IMR-90 (cell line): ENCODE results near the gene COPZ1. TPM values are rescaled to one million over a fixed set of nuclear protein-coding genes. Genes with fewer than 3 reads are reported as not detected.

ENCODE experiments used
- ATAC-seq: fragments of 200-7000 bp; cut with Tn5 transposase; 2 replicates; pipeline ENCODE4 v1.9.1; 2020; ENCODE audit warnings: low read depth, mild to moderate bottlenecking, moderate library complexity
- BruUV-seq: library from RNA; stranded (reverse); fragments of 400-500 nt; replicated peaks from 2 replicates; lab custom pipeline; 2021; lab: Mats Ljungman, UMichigan
- CTCF ChIA-PET: fragments of 300-600 bp; formaldehyde crosslinking; extraction: SDS; loops from one replicate; lab custom pipeline; 2021; ENCODE audit warnings: antibody characterized with exemption; lab: Yijun Ruan, JAX
- POLR2A ChIA-PET: fragments of 300-600 bp; sonication (Branson Sonifier 250); formaldehyde crosslinking; loops from one replicate; lab custom pipeline; 2022; ENCODE audit warnings: antibody characterized with exemption; ENCODE audit not compliant: unreplicated experiment; lab: Charles Lee
- DNase-seq: peaks from one replicate; pipeline ENCODE4 v3.0.0; 2013
- H2AFZ ChIP-seq: replicated peaks from 2 replicates; pipeline ENCODE3; 2013; ENCODE audit warnings: low read length, mild to moderate bottlenecking; ENCODE audit not compliant: poor library complexity
- H2AK5ac ChIP-seq: 2 replicates; pipeline ENCODE4 v1.6.1; 2013; ENCODE audit warnings: low read depth, low read length, inconsistent platforms
- H2AK9ac ChIP-seq: replicated peaks from 2 replicates; pipeline ENCODE3; 2013; ENCODE audit warnings: mild to moderate bottlenecking, low read depth, low read length, moderate library complexity; ENCODE audit not compliant: poor library complexity
- H2BK120ac ChIP-seq: 2 replicates; pipeline ENCODE4 v1.6.1; 2013; ENCODE audit warnings: low read depth, low read length, inconsistent platforms
- H2BK15ac ChIP-seq: 3 replicates; pipeline ENCODE4 v1.6.1; 2013; ENCODE audit warnings: low read depth, low read length, inconsistent platforms
- H2BK20ac ChIP-seq: 2 replicates; pipeline ENCODE4 v1.6.1; 2013; ENCODE audit warnings: low read depth, mild to moderate bottlenecking, inconsistent platforms, low read length, moderate library complexity
- H2BK5ac ChIP-seq: 2 replicates; pipeline ENCODE4 v1.6.1; 2013; ENCODE audit warnings: mild to moderate bottlenecking, low read depth, low read length, inconsistent platforms; ENCODE audit not compliant: poor library complexity, severe bottlenecking
- H3K14ac ChIP-seq: replicated peaks from 2 replicates; pipeline ENCODE4 v1.6.1; 2013; ENCODE audit warnings: low read depth, low read length, inconsistent platforms
- H3K18ac ChIP-seq: 2 replicates; pipeline ENCODE4 v1.6.1; 2013; ENCODE audit warnings: low read depth, low read length, control low read depth
- H3K23ac ChIP-seq: 2 replicates; pipeline ENCODE4 v1.6.1; 2013; ENCODE audit warnings: low read depth, low read length, inconsistent platforms
- H3K27ac ChIP-seq: 2 replicates; pipeline ENCODE4 v1.5.1; 2013; ENCODE audit warnings: mild to moderate bottlenecking, control low read depth, low read length; ENCODE audit not compliant: insufficient read depth
- H3K27me3 ChIP-seq: 2 replicates; pipeline ENCODE4 v1.6.1; 2013; ENCODE audit warnings: low read length; ENCODE audit not compliant: control insufficient read depth, insufficient read depth
- H3K36me3 ChIP-seq: 2 replicates; pipeline ENCODE4 v1.6.1; 2013; ENCODE audit warnings: low read length, mixed read lengths; ENCODE audit not compliant: control insufficient read depth, insufficient read depth
- H3K4ac ChIP-seq: 2 replicates; pipeline ENCODE4 v1.6.1; 2013; ENCODE audit warnings: low read depth, low read length, inconsistent platforms
- H3K4me1 ChIP-seq: 2 replicates; pipeline ENCODE4 v1.6.1; 2013; ENCODE audit warnings: low read length, mixed read lengths; ENCODE audit not compliant: control insufficient read depth, insufficient read depth
- H3K4me2 ChIP-seq: 2 replicates; pipeline ENCODE4 v1.6.1; 2013; ENCODE audit warnings: low read depth, mild to moderate bottlenecking, control low read depth, low read length, moderate library complexity
- H3K4me3 ChIP-seq: 2 replicates; pipeline ENCODE4 v1.5.1; 2013; ENCODE audit warnings: low read depth, mild to moderate bottlenecking, control low read depth, low read length, moderate library complexity; ENCODE audit not compliant: insufficient read depth
- H3K56ac ChIP-seq: 2 replicates; pipeline ENCODE4 v1.6.1; 2013; ENCODE audit warnings: low read length, inconsistent platforms; ENCODE audit not compliant: insufficient read depth; ENCODE audit errors: extremely low read depth
- H3K79me1 ChIP-seq, 2 experiments: 2 replicates each; pipeline ENCODE4 v1.6.1; 2013; ENCODE audit warnings: low read length in 2 of 2, inconsistent platforms in 1 of 2, low read depth in 1 of 2
- H3K9ac ChIP-seq: 2 replicates; pipeline ENCODE4 v1.6.1; 2013; ENCODE audit warnings: low read depth, low read length, control low read depth
- H3K9me1 ChIP-seq: 2 replicates; pipeline ENCODE4 v1.6.1; 2013; ENCODE audit warnings: low read length, inconsistent platforms; ENCODE audit not compliant: insufficient read depth
- H3K9me3 ChIP-seq: 2 replicates; pipeline ENCODE4 v1.6.1; 2013; ENCODE audit warnings: low read length; ENCODE audit not compliant: control insufficient read depth, insufficient read depth
- H4K20me1 ChIP-seq: 2 replicates; pipeline ENCODE4 v1.6.1; 2013; ENCODE audit warnings: low read length, inconsistent platforms; ENCODE audit not compliant: insufficient read depth
- H4K5ac ChIP-seq: 2 replicates; pipeline ENCODE4 v1.6.1; 2013; ENCODE audit warnings: mild to moderate bottlenecking, low read depth, low read length, control low read depth
- H4K8ac ChIP-seq, 2 experiments: 2 replicates each; pipeline ENCODE4 v1.6.1; 2013; ENCODE audit warnings: low read depth in 2 of 2, low read length in 2 of 2, control low read depth in 1 of 2, inconsistent platforms in 1 of 2
- H4K91ac ChIP-seq: 2 replicates; pipeline ENCODE4 v1.6.1; 2013; ENCODE audit warnings: low read depth, low read length, inconsistent platforms; ENCODE audit not compliant: insufficient read depth
- BHLHE40 ChIP-seq: fragments of 150-350 bp; IDR thresholded peaks from 2 replicates; pipeline ENCODE4 v1.6.1; 2016; ENCODE audit warnings: mild to moderate bottlenecking, low read depth, low read length
- RCOR1 ChIP-seq: IDR thresholded peaks from 2 replicates; pipeline ENCODE4 v1.6.1; 2012; ENCODE audit warnings: mild to moderate bottlenecking, low read length, improper control_type of control experiment; ENCODE audit not compliant: insufficient replicate concordance
- WGBS, 2 experiments: methylation state at CpG; one replicate each; pipeline versions ENCODE4 v1.1.5 to v1.1.7; 2013; ENCODE audit warnings: missing lambda C conversion rate in 2 of 2; ENCODE audit not compliant: insufficient read length in 1 of 2; ENCODE audit errors: extremely low coverage in 2 of 2; 5-methylcytosine and 5-hydroxymethylcytosine counted together
- dilution Hi-C: fragments of 300-500 bp; cut with HindIII; formaldehyde crosslinking; loops from one replicate; pipeline ENCODE4 v1.14.3; 2018; ENCODE audit warnings: low sequenced_read_pairs; ENCODE audit not compliant: unreplicated experiment
- in situ Hi-C: fragments of 300-500 bp; cut with MboI; formaldehyde crosslinking; loops from 3 replicates; pipeline ENCODE4 v1.14.3; 2019; ENCODE audit warnings: low sequenced_read_pairs, inconsistent platforms, mixed read lengths
- intact Hi-C: fragments of 100-400 bp; cut with micrococcal nuclease; formaldehyde crosslinking; loops from 2 replicates; pipeline ENCODE4 v1.10.0; 2022
- polyA plus RNA-seq, 3 experiments: library from polyadenylated mRNA; depleted of rRNA; stranded (reverse); fragments of >200 nt; gene quantifications; 2 replicates each; pipeline ENCODE4 v1.2.3, GENCODE V29; 2012; ENCODE audit warnings: low replicate concordance in 1 of 3
- total RNA-seq: library from RNA; depleted of rRNA; stranded (reverse); fragments of >200 nt; gene quantifications from 2 replicates; pipeline ENCODE4 v1.2.3, GENCODE V29; 2012

Gene COPZ1
- total and polyA plus RNA-seq, 2 of the 4 experiments (the other 2 are of a cell fraction) = 187 to 382 TPM

DNA sequence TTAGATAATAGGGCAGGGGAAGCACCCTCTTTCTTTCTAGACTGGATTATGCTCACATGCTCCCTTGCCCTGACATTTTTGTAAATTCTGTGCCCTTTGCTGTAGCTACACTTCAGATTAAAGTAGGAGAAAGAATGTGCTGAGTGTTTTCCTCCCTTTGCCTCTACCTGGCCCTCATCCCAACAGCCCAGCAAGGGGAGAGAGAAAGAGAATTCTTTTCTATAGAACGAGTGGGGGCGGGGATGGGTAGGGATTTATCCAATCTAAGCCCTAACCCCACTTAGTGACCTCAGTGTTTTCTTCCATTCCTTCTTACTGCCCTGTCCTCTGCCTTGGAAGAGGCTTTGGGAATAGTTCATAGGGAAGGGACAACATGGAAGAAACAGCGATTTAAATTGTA is 25.8 kb downstream of the COPZ1 start:
- H3K56ac ChIP-seq = no peak overlapping the region
- H4K5ac ChIP-seq = no peak overlapping the region
- no peak overlapping the region for H3K4me3 ChIP-seq
- H3K4me1 ChIP-seq = peaks cover 21% of the 10 kb centered on the region
- no peak overlapping the region for H3K9ac ChIP-seq
- no peak overlapping the region for H3K4me2 ChIP-seq
- no peak for DNase-seq
- H2BK5ac ChIP-seq = no peak overlapping the region
- dilution Hi-C loops (no loop called here), intact Hi-C loops (no loop called here), in situ Hi-C loops (no loop called here)
- no peak overlapping the region for H2AK9ac ChIP-seq
- H2AFZ ChIP-seq = no peak overlapping the region
- no CpG with 5 or more reads among the region's 3 CpGs for WGBS, 2 experiments
- H4K20me1 ChIP-seq = no peaks in the 10 kb centered on the region
- H3K14ac ChIP-seq = no peak overlapping the region
- H2BK15ac ChIP-seq = no peak overlapping the region
- H4K91ac ChIP-seq = no peak overlapping the region
- BruUV-seq = no TSS peak
- no peak overlapping the region for H2BK120ac ChIP-seq
- no peak overlapping the region for H3K18ac ChIP-seq
- no peak overlapping the region for H4K8ac ChIP-seq
- 0 out of 4 replicates have a peak, but pooled peaks cover 0 to 3% of the 10 kb centered on the region in 2 experiments for H3K79me1 ChIP-seq
- no peak overlapping the region for H2BK20ac ChIP-seq
- no peak overlapping the region for H2AK5ac ChIP-seq
- ATAC-seq = no peak
- ChIA-PET POLR2A (no interaction called here), CTCF (interaction anchor here (0.8 kb wide), 1 partner anchor 9 kb away, joined by 3 read pairs; no protein-coding TSS in a partner anchor)
- TF ChIP-seq BHLHE40 (no peak), RCOR1 (no peak)
- H3K9me3 ChIP-seq = no peaks in the 10 kb centered on the region
- peaks cover 42% of the 10 kb centered on the region for H3K36me3 ChIP-seq
- H3K4ac ChIP-seq = no peak overlapping the region
- H3K9me1 ChIP-seq = peaks cover 8% of the 10 kb centered on the region; the same call in 1 of the 2 replicates
- H3K23ac ChIP-seq = no peak overlapping the region
- no peak overlapping the region for H3K27ac ChIP-seq
- H3K27me3 ChIP-seq = no peaks in the 10 kb centered on the region
